Hepatocyte (in vitro differentiated cells): ENCODE data around the gene CRMP1.

Experiments used
- EZH2 ChIP-seq: fragments of 200-600 bp; sonication (generic); IDR thresholded peaks from 2 replicates; pipeline ENCODE4 v1.6.1; 2016; ENCODE audit warnings: antibody characterized with exemption, mild to moderate bottlenecking, borderline replicate concordance
- TF ChIP-seq, protein P1 (sequence below): fragments of 200-600 bp; sonication (generic); IDR thresholded peaks from 2 replicates; pipeline ENCODE4 v1.5.1; 2016; ENCODE audit warnings: antibody characterized with exemption, mild to moderate bottlenecking; ENCODE audit not compliant: poor library complexity

DNA sequence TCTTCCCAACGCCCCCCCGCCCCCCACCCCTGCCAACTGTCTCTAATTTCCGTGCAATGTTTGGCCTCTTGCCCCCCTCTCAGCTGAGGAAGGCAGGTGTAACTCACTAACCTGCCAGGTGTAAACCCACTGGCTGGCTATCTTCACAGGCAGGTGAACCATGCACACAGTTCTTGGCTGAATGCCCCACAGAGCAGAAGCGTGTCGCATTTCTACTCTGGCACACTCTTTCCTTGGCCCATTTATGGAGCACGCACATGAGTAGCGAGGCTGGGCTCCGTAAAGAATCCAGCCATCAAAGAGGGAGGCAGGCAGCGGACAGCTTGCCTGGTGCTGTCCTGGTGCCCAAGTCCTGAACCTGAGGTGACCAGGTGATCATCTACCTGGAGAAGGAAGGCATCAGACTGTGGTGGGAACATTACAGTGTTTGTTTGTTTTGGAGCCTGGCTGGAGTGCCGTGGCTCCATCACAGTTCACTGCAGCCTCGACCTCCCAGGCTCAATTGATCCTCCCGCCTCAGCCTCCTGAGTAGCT is 39.2 kb upstream of the CRMP1 start:
- TF ChIP-seq, protein P1, sequence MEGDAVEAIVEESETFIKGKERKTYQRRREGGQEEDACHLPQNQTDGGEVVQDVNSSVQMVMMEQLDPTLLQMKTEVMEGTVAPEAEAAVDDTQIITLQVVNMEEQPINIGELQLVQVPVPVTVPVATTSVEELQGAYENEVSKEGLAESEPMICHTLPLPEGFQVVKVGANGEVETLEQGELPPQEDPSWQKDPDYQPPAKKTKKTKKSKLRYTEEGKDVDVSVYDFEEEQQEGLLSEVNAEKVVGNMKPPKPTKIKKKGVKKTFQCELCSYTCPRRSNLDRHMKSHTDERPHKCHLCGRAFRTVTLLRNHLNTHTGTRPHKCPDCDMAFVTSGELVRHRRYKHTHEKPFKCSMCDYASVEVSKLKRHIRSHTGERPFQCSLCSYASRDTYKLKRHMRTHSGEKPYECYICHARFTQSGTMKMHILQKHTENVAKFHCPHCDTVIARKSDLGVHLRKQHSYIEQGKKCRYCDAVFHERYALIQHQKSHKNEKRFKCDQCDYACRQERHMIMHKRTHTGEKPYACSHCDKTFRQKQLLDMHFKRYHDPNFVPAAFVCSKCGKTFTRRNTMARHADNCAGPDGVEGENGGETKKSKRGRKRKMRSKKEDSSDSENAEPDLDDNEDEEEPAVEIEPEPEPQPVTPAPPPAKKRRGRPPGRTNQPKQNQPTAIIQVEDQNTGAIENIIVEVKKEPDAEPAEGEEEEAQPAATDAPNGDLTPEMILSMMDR: no peak
- no peak for TF ChIP-seq EZH2
